ENCODE results near the gene SPATA31C2.
"Not testable (repeated sequence)": the region's sequence is repeated elsewhere in the genome, so short reads cannot be mapped to it uniquely, and the experiment has no call there.

DNA sequence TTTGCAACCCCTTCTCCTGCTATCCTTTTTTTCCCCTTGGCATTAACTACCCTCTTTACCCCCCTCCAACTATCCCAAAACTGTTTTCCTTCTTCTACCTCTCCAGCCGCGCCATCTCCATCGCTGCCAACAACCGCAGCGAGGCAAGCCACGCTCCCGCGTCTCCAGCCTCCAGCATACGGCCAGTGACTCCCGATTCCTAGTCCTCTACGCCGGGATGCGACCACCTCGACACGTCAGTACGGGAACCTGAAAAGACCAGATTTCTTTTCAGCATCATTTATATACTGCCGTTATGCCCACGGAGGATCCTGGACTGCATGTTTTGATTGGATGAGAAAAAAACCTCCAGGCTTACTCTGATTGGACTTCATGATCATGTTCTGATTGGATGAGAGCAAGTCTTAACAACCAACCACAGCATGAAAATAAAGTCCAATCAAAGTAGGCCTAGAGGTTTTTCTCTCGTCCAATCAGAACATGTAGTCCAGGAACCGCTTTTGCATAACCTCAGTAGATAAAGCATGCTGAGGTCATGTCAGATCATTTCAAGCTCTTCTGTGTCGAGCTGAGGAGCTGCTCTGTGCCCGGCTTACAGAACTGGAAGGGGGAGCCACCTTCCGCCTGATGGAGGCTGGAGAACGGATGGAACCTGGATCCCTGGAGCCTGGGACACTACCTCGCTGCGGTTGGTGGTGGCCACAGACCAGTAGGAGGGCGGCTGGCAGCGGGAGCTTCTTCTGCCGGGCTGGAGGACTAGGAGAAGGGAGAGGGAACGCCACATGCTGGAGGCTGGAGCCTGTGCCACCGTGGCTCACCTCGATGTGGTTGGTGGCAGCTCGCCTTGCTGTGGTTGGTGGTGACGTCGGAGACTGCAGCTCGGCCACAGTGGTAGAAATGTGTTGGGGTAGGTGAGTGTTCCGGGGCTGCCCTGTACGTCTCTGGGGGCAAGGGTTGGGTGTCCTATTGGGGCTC is 24.8 kb downstream of the SPATA31C2 start:
- TF ChIP-seq CTCF (IDR thresholded peaks at IDR 0.05); POLR2A (IDR thresholded peaks at IDR 0.05; ENCODE audit: low read depth); EP300 (IDR thresholded peaks at IDR 0.05): not testable (repeated sequence)

Measured in esophagus muscularis mucosa (tissue), 4 donors.